Stimulated activated naive CD8-positive, alpha-beta T cell treated with anti-CD3 and anti-CD28 coated beads, Interleukin-15, Interleukin-2, amounts not matched to agents 100 ng/mL and 50 ng/mL, for 24 hours (primary cell): ENCODE data around the gene BACE2.

ENCODE experiments used
- H3K27ac Mint-ChIP-seq: one replicate; pipeline ENCODE4 v1.8.0; 2021; ENCODE audit warnings: mild to moderate bottlenecking, mixed read lengths
- H3K27me3 Mint-ChIP-seq: one replicate; pipeline ENCODE4 v1.8.0; 2021; ENCODE audit warnings: mixed read lengths
- H3K36me3 Mint-ChIP-seq: one replicate; pipeline ENCODE4 v1.8.0; 2021; ENCODE audit warnings: low read depth, mixed read lengths
- H3K4me1 Mint-ChIP-seq: one replicate; pipeline ENCODE4 v1.8.0; 2021; ENCODE audit warnings: low read depth, mixed read lengths
- H3K4me3 Mint-ChIP-seq: one replicate; pipeline ENCODE4 v1.8.0; 2021; ENCODE audit warnings: mild to moderate bottlenecking, mixed read lengths
- H3K9me3 Mint-ChIP-seq: one replicate; pipeline ENCODE4 v1.8.0; 2021; ENCODE audit warnings: mixed read lengths

The BACE2 gene

GRCh38 chr21:41208376-41208763, 40.4 kb downstream of the BACE2 start:
- Mint-ChIP-seq H3K36me3 (no peaks in the 10 kb centered on the region), H3K27ac (no peak overlapping the region), H3K9me3 (no peaks in the 10 kb centered on the region), H3K4me3 (no peak overlapping the region), H3K27me3 (peaks cover 23% of the 10 kb centered on the region), H3K4me1 (no peaks in the 10 kb centered on the region)

- peaks cover 19% of the 10 kb centered on the region for H3K27me3 Mint-ChIP-seq
- no peaks in the 10 kb centered on the region for H3K9me3 Mint-ChIP-seq
Observed at GRCh38 chr21:41209016-41209619, 41.2 kb downstream of the BACE2 start.

GRCh38 chr21:41210426-41211059, 42.6 kb downstream of the BACE2 start:
- H3K4me1 Mint-ChIP-seq = no peaks in the 10 kb centered on the region
- peaks cover 18% of the 10 kb centered on the region for H3K27me3 Mint-ChIP-seq

More at GRCh38 chr21:41209016-41209619, 41.2 kb downstream of the BACE2 start:
- Mint-ChIP-seq H3K4me3 (no peak overlapping the region), H3K36me3 (no peaks in the 10 kb centered on the region), H3K27ac (no peak overlapping the region), H3K4me1 (no peaks in the 10 kb centered on the region)

GRCh38 chr21:41211060-41211805, 43.3 kb downstream of the BACE2 start:
- Mint-ChIP-seq H3K4me3 (no peak overlapping the region), H3K27ac (no peak overlapping the region), H3K9me3 (no peaks in the 10 kb centered on the region)

More at GRCh38 chr21:41210426-41211059, 42.6 kb downstream of the BACE2 start:
- H3K36me3 Mint-ChIP-seq = no peaks in the 10 kb centered on the region
- H3K27ac Mint-ChIP-seq = no peak overlapping the region
- H3K9me3 Mint-ChIP-seq = no peaks in the 10 kb centered on the region
- H3K4me3 Mint-ChIP-seq = no peak overlapping the region

DNA sequence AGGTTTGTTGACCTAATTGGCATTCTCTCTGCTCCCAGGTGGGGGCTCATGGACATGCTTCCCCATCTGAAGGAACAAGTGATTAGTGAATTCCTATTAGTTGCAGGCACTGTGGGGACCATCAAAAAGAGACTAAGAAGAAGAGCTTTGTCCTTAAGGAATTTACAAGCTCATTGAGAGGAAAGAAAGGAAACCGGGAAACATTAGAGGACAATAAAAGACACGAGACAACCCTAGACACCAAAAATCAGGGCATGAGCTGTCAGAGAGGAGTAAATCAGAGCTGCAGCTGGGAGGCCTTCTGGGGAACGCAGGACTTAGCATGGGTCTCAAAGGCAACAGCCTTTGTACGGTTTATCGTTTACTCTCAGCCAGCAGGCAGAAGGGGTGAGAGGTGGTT, 45.1 kb downstream of the BACE2 start:
- Mint-ChIP-seq H3K4me1 (no peaks in the 10 kb centered on the region), H3K36me3 (no peaks in the 10 kb centered on the region), H3K27ac (no peak overlapping the region), H3K27me3 (peaks cover 24% of the 10 kb centered on the region), H3K4me3 (no peak overlapping the region), H3K9me3 (no peaks in the 10 kb centered on the region)

More at GRCh38 chr21:41211060-41211805, 43.3 kb downstream of the BACE2 start:
- Mint-ChIP-seq H3K36me3 (no peaks in the 10 kb centered on the region), H3K27me3 (peaks cover 19% of the 10 kb centered on the region), H3K4me1 (no peaks in the 10 kb centered on the region)

DNA sequence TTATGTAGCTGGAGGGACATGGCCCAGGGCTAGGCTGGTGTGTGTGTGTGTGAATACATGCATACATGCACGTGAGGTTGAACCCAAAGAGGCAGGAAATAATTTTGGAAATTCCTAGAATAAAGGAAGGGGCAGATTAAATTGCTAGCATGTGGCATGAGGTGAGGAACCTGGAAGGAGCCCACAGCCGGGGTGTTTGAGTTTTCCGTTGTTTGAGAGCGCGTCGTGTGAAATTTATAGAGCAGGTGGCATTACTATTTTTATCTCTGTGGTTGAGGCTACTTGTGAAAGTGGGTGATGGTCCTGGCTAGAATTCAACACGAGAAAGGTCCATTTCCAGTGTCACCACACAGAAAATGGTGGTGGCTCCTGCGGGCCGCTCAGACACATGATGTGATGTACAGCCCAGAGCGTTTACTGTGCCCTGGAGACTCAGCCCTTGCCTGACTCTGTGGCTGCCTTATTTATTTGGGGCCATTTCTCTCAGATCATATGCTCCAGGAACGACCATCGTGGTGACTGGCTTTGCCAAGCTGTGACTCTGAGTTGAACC, 48.0 kb downstream of the BACE2 start:
- Mint-ChIP-seq H3K9me3 (no peaks in the 10 kb centered on the region), H3K4me3 (no peak overlapping the region), H3K4me1 (no peaks in the 10 kb centered on the region), H3K27me3 (peaks cover 24% of the 10 kb centered on the region), H3K36me3 (no peaks in the 10 kb centered on the region), H3K27ac (no peak overlapping the region)

- H3K27me3 Mint-ChIP-seq = peaks cover 24% of the 10 kb centered on the region
- no peaks in the 10 kb centered on the region for H3K9me3 Mint-ChIP-seq
- no peaks in the 10 kb centered on the region for H3K4me1 Mint-ChIP-seq
- no peaks in the 10 kb centered on the region for H3K36me3 Mint-ChIP-seq
- H3K4me3 Mint-ChIP-seq = no peak overlapping the region
- no peak overlapping the region for H3K27ac Mint-ChIP-seq
Observed at GRCh38 chr21:41216486-41216885, 48.5 kb downstream of the BACE2 start.

DNA sequence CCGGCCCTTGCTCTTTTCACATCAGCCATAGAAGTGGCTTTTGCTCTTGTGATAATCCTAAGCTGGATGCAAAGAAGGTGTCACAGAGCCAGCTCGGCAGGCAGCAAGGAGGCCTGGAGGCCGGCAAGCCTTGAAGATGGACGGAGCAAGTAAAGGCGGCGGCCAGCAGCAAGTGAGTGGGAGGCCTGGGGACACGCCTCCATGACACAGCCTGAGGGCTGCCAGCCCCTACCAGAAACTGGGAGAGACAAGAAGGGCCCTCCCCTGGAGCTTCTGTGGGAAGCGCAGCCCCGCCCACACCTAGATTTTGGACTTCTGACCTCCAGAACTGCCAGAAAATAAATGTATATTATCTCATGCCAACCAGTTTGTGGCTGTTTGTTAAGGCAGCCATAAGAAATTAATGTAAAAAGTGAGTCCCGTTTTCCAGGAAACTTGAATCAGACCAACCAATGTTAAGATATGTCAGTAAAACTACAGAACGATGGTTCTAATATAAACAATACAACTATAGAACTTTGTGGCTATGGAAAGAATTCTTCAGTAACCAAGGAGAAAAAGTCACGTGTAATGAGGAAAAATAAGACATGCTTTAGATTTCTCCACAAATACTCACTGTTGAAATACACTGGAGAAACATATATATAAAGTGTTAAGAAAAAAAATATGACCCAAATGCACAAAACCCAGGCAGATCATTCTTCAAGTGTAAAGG, 49.9 kb downstream of the BACE2 start:
- Mint-ChIP-seq H3K27ac (no peak overlapping the region), H3K4me1 (no peaks in the 10 kb centered on the region), H3K27me3 (peaks cover 28% of the 10 kb centered on the region), H3K9me3 (no peaks in the 10 kb centered on the region), H3K36me3 (no peaks in the 10 kb centered on the region), H3K4me3 (no peak overlapping the region)

GRCh38 chr21:41219498-41220207, 51.7 kb downstream of the BACE2 start:
- Mint-ChIP-seq H3K4me1 (no peaks in the 10 kb centered on the region), H3K4me3 (no peak overlapping the region), H3K27me3 (peaks cover 23% of the 10 kb centered on the region), H3K27ac (no peak overlapping the region), H3K36me3 (no peaks in the 10 kb centered on the region), H3K9me3 (no peaks in the 10 kb centered on the region)

GRCh38 chr21:41220208-41220733, 52.3 kb downstream of the BACE2 start:
- Mint-ChIP-seq H3K36me3 (no peaks in the 10 kb centered on the region), H3K9me3 (no peaks in the 10 kb centered on the region), H3K4me3 (no peak overlapping the region), H3K27me3 (peaks cover 20% of the 10 kb centered on the region), H3K4me1 (no peaks in the 10 kb centered on the region), H3K27ac (no peak overlapping the region)

- Mint-ChIP-seq H3K4me1 (no peaks in the 10 kb centered on the region), H3K4me3 (no peak overlapping the region), H3K27ac (no peak overlapping the region), H3K27me3 (peaks cover 4% of the 10 kb centered on the region), H3K36me3 (no peaks in the 10 kb centered on the region), H3K9me3 (no peaks in the 10 kb centered on the region)
Observed at GRCh38 chr21:41222247-41223068, 54.5 kb downstream of the BACE2 start.

DNA sequence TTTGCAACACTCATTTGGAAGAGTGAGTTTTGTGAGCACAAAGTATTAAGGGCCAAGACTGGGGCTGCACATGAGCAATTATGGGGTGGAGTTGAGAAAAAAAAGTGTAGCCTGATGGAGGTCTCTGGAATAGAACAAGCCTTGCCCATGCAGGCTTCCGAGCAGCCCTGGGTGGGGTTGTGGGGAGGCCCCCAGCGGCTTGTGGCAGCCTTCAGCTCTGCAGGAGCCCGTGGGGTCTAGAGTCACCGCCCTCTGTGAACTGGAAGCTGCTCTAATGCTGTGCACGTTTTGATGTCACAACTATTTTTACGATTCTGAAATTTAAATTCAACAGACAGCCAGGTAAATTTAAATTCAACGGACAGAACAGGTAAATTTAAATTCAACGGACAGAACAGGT, 58.9 kb downstream of the BACE2 start:
- no peak overlapping the region for H3K4me3 Mint-ChIP-seq
- H3K4me1 Mint-ChIP-seq = no peaks in the 10 kb centered on the region
- H3K27ac Mint-ChIP-seq = no peak overlapping the region
- peaks cover 5% of the 10 kb centered on the region for H3K27me3 Mint-ChIP-seq
- no peaks in the 10 kb centered on the region for H3K36me3 Mint-ChIP-seq
- H3K9me3 Mint-ChIP-seq = no peaks in the 10 kb centered on the region

- H3K27ac Mint-ChIP-seq = no peak overlapping the region
- H3K27me3 Mint-ChIP-seq = peaks cover 2% of the 10 kb centered on the region
- H3K36me3 Mint-ChIP-seq = no peaks in the 10 kb centered on the region
- H3K9me3 Mint-ChIP-seq = no peaks in the 10 kb centered on the region
- no peaks in the 10 kb centered on the region for H3K4me1 Mint-ChIP-seq
- H3K4me3 Mint-ChIP-seq = no peak overlapping the region
Observed at GRCh38 chr21:41227357-41228005, 59.5 kb downstream of the BACE2 start.
